ENCODE data around the gene PTPRR.

- no peak for TF ChIP-seq POLR2A (IDR thresholded peaks at IDR 0.05)
- TF ChIP-seq, protein P1, sequence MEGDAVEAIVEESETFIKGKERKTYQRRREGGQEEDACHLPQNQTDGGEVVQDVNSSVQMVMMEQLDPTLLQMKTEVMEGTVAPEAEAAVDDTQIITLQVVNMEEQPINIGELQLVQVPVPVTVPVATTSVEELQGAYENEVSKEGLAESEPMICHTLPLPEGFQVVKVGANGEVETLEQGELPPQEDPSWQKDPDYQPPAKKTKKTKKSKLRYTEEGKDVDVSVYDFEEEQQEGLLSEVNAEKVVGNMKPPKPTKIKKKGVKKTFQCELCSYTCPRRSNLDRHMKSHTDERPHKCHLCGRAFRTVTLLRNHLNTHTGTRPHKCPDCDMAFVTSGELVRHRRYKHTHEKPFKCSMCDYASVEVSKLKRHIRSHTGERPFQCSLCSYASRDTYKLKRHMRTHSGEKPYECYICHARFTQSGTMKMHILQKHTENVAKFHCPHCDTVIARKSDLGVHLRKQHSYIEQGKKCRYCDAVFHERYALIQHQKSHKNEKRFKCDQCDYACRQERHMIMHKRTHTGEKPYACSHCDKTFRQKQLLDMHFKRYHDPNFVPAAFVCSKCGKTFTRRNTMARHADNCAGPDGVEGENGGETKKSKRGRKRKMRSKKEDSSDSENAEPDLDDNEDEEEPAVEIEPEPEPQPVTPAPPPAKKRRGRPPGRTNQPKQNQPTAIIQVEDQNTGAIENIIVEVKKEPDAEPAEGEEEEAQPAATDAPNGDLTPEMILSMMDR (IDR thresholded peaks at IDR 0.05): no peak
Measured at GRCh38 chr12:70794131-70794530, 126.4 kb downstream of the PTPRR start.

All from body of pancreas (tissue), 4 donors.